Calu3 (cell line): Measurements from ENCODE around the gene ATP2B3. TPM values are rescaled to one million over a fixed set of nuclear protein-coding genes. Genes with fewer than 3 reads are reported as not detected.

Experiments
- BruUV-seq: library from RNA; stranded (reverse); fragments of 400-500 nt; replicated peaks from 2 replicates; lab custom pipeline; 2021; lab: Mats Ljungman, UMichigan
- CTCF ChIA-PET: fragments of 300-600 bp; sonication (Branson Sonifier 250); formaldehyde crosslinking; loops from one replicate; lab custom pipeline; 2022; ENCODE audit warnings: antibody characterized with exemption; lab: Charles Lee
- DNase-seq: peaks from one replicate; pipeline ENCODE4 v3.0.0; 2022
- H3K27ac Mint-ChIP-seq: one replicate; pipeline ENCODE4 v1.8.0; 2022; ENCODE audit warnings: mixed read lengths; ENCODE audit not compliant: unreplicated experiment
- H3K27me3 Mint-ChIP-seq: one replicate; pipeline ENCODE4 v1.8.0; 2022; ENCODE audit warnings: mixed read lengths; ENCODE audit not compliant: unreplicated experiment
- H3K36me3 Mint-ChIP-seq: one replicate; pipeline ENCODE4 v1.8.0; 2022; ENCODE audit warnings: mild to moderate bottlenecking, moderate library complexity, mixed read lengths; ENCODE audit not compliant: insufficient read depth, unreplicated experiment
- H3K4me1 Mint-ChIP-seq: one replicate; pipeline ENCODE4 v1.8.0; 2022; ENCODE audit warnings: mild to moderate bottlenecking, low read depth, mixed read lengths; ENCODE audit not compliant: unreplicated experiment
- H3K4me3 Mint-ChIP-seq: one replicate; pipeline ENCODE4 v1.8.0; 2022; ENCODE audit warnings: mild to moderate bottlenecking, low read depth, moderate library complexity, mixed read lengths; ENCODE audit not compliant: unreplicated experiment
- H3K9me3 Mint-ChIP-seq: one replicate; pipeline ENCODE4 v1.8.0; 2022; ENCODE audit warnings: low read depth, mixed read lengths; ENCODE audit not compliant: unreplicated experiment
- intact Hi-C: fragments of 100-400 bp; cut with micrococcal nuclease; formaldehyde crosslinking; loops from one replicate; pipeline ENCODE4 v1.10.0; 2022; ENCODE audit not compliant: unreplicated experiment
- total RNA-seq: library from RNA; stranded (reverse); gene quantifications from 2 replicates; pipeline ENCODE4 v1.2.3, GENCODE V29; 2022
- TF ChIP-seq, protein P1 (sequence below): fragments of 200-600 bp; IDR thresholded peaks from one replicate; pipeline ENCODE4 v1.8.0; 2022; ENCODE audit warnings: antibody characterized with exemption; ENCODE audit not compliant: unreplicated experiment

The ATP2B3 gene
- total RNA-seq, 1 experiment from 2014 or later, result not detected

GRCh38 chrX:153554519-153555167 is 37.2 kb downstream of the ATP2B3 start:
- BruUV-seq, result no TSS peak
- TF ChIP-seq, protein P1, sequence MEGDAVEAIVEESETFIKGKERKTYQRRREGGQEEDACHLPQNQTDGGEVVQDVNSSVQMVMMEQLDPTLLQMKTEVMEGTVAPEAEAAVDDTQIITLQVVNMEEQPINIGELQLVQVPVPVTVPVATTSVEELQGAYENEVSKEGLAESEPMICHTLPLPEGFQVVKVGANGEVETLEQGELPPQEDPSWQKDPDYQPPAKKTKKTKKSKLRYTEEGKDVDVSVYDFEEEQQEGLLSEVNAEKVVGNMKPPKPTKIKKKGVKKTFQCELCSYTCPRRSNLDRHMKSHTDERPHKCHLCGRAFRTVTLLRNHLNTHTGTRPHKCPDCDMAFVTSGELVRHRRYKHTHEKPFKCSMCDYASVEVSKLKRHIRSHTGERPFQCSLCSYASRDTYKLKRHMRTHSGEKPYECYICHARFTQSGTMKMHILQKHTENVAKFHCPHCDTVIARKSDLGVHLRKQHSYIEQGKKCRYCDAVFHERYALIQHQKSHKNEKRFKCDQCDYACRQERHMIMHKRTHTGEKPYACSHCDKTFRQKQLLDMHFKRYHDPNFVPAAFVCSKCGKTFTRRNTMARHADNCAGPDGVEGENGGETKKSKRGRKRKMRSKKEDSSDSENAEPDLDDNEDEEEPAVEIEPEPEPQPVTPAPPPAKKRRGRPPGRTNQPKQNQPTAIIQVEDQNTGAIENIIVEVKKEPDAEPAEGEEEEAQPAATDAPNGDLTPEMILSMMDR, result peak; percentile 76
- peak; percentile 72 for DNase-seq
- CTCF ChIA-PET, result interaction anchor here (1.0 to 1.2 kb wide), 3 partner anchors 10 to 113 kb away, joined by 4 to 7 read pairs (median 4); no protein-coding TSS in a partner anchor
- intact Hi-C loops, result loop anchor here (2.0 kb wide), 1 partner anchor 108 kb away; no protein-coding TSS in a partner anchor
- H3K4me3 Mint-ChIP-seq, result no peak overlapping the region
- no peaks in the 10 kb centered on the region for H3K36me3 Mint-ChIP-seq
- H3K27ac Mint-ChIP-seq, result no peak overlapping the region
- no peaks in the 10 kb centered on the region for H3K4me1 Mint-ChIP-seq
- H3K27me3 Mint-ChIP-seq, result peaks cover 98% of the 10 kb centered on the region
- no peaks in the 10 kb centered on the region for H3K9me3 Mint-ChIP-seq

DNA sequence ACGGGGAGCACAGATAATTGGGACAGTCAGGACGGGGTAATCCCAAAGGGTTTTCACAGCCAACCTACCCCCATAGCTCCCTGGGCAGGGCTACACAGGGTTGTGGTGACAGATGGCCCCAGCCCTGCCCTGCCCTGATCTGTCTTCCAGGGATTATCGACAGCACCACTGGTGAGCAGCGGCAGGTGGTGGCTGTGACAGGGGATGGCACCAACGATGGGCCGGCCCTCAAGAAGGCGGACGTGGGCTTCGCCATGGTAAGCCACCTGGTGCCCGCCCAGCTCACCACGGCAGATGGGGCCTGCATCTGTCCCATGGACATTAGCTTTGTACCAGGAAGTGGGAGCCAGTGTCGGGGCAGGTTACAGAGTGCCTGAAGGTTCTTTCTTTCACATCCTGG is 39.3 kb downstream of the ATP2B3 start:
- no peak for DNase-seq
- CTCF ChIA-PET, result interaction anchor here (0.6 kb wide), 1 partner anchor 86 kb away, joined by 3 read pairs; no protein-coding TSS in a partner anchor
- Mint-ChIP-seq H3K27ac (no peak overlapping the region), H3K9me3 (no peaks in the 10 kb centered on the region), H3K27me3 (peaks cover 89% of the 10 kb centered on the region), H3K4me3 (no peak overlapping the region), H3K4me1 (no peaks in the 10 kb centered on the region), H3K36me3 (no peaks in the 10 kb centered on the region)
- TF ChIP-seq, protein P1, result no peak
- no TSS peak for BruUV-seq
- intact Hi-C loops, result no loop called here

- Mint-ChIP-seq H3K36me3 (no peaks in the 10 kb centered on the region), H3K9me3 (no peaks in the 10 kb centered on the region), H3K27ac (no peak overlapping the region), H3K27me3 (peaks cover 81% of the 10 kb centered on the region), H3K4me3 (no peak overlapping the region), H3K4me1 (no peaks in the 10 kb centered on the region)
- intact Hi-C loops, result no loop called here
- DNase-seq, result no peak
- TF ChIP-seq, protein P1, result no peak
- BruUV-seq, result no TSS peak
- CTCF ChIA-PET, result no interaction called here
Observed at GRCh38 chrX:153557618-153558355, 40.3 kb downstream of the ATP2B3 start.

- no peak overlapping the region for H3K27ac Mint-ChIP-seq
- BruUV-seq, result no TSS peak
- H3K36me3 Mint-ChIP-seq, result no peaks in the 10 kb centered on the region
- no peak for DNase-seq
- no peak overlapping the region for H3K4me3 Mint-ChIP-seq
- TF ChIP-seq, protein P1, result no peak
- no peaks in the 10 kb centered on the region for H3K4me1 Mint-ChIP-seq
- peaks cover 76% of the 10 kb centered on the region for H3K27me3 Mint-ChIP-seq
- intact Hi-C loops, result no loop called here
- no peaks in the 10 kb centered on the region for H3K9me3 Mint-ChIP-seq
- CTCF ChIA-PET, result interaction anchor here (0.6 kb wide), 1 partner anchor 106 kb away, joined by 3 read pairs; no protein-coding TSS in a partner anchor
Observed at GRCh38 chrX:153560000-153560399, 42.6 kb downstream of the ATP2B3 start.
